Neural cell (in vitro differentiated cells): Measurements from ENCODE around the gene METTL3.

Experiments
- CTCF ChIP-seq: fragments of 450-650 bp; IDR thresholded peaks from 2 replicates; pipeline ENCODE4 v1.5.1; 2014; ENCODE audit warnings: antibody characterized with exemption, mild to moderate bottlenecking, moderate library complexity; ENCODE audit not compliant: poor library complexity, severe bottlenecking
- EP300 ChIP-seq: fragments of 450-650 bp; conservative IDR thresholded peaks from 2 replicates; pipeline ENCODE4 v1.6.1; 2014; ENCODE audit warnings: antibody characterized with exemption, mild to moderate bottlenecking, moderate library complexity; ENCODE audit not compliant: poor library complexity, severe bottlenecking
- EZH2 ChIP-seq: fragments of 200-600, 300-800 bp; shearing (Covaris generic), sonication (generic); IDR thresholded peaks from 2 replicates; pipeline ENCODE4 v1.6.1; 2014; ENCODE audit warnings: antibody characterized with exemption, low read length, borderline replicate concordance, mild to moderate bottlenecking; ENCODE audit not compliant: insufficient read depth, poor library complexity, severe bottlenecking
- POLR2AphosphoS5 ChIP-seq: IDR thresholded peaks from 2 replicates; pipeline ENCODE4 v1.6.1; 2012
- RAD21 ChIP-seq: fragments of 450-650 bp; conservative IDR thresholded peaks from 2 replicates; pipeline ENCODE4 v1.6.1; 2014; ENCODE audit warnings: antibody characterized with exemption, mild to moderate bottlenecking, moderate library complexity

- TF ChIP-seq POLR2AphosphoS5 (no peak), EP300 (no peak), EZH2 (no peak), RAD21 (no peak), CTCF (no peak)
These were observed 6.1 kb downstream of the METTL3 start for GRCh38 chr14:21505012-21505553.
